HG02588 (cell line): ENCODE data around the gene RAD23B.
A peak's percentile ranks its signal among the peaks of the same experiment; 100 is the strongest.

Source experiments
- ATAC-seq: cut with Tn5 transposase; IDR thresholded peaks from one replicate; pipeline ENCODE4 v1.9.1; 2021; ENCODE audit warnings: mild to moderate bottlenecking, moderate library complexity; ENCODE audit not compliant: unreplicated experiment

The RAD23B gene

DNA sequence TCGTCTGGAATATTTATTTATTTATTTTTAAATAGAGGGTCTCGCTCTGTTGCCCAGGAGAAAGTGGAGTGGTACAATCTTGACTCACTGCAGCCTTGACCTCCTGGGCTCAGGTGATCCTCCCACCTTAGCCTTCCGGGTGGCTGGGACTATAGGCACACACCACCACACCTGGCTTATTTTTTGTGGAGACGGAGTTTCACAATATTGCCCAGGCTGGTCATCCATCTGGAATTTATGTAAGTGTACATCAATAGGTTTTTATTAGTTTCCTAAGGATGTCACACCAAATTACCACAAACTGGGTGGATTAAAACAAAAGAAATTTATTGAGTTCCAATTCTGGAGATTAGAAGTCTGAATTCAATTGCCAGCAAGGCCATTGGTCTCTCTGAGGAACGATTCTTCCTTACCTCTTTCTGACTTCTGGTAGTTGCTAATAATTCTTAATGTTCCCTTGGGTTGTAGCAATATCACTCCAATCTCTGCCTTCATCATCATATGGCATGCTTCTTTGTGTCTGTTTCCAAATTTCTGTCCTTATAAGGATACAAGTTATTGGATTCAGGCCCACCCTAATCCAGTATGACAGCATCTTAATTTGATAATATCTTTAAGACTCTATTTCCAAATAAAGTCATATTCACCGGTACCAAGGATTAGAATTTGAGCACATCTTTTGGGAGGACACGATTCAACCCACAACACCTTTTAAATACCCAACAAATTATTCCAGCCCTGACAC, 16.3 kb upstream of the RAD23B start:
- ATAC-seq = no peak

DNA sequence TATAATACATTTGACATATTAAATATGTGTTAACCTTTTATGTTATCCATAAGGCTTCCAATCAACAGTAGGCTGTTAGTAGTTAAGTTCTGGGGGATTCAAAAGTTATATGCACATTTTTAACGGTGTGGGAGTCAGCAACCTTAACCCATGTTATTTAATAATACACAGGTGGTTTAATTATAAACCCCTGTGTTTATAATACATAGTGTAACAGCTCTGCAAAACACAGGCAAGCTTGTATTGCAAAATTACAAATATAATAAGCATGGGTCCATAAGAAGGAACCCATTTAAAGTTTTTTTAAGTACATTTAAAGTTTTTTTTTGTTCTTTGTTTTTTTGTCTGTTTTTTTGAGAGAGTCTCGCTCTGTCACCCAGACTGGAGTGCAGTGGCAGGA, 14.5 kb upstream of the RAD23B start:
- ATAC-seq = no peak

DNA sequence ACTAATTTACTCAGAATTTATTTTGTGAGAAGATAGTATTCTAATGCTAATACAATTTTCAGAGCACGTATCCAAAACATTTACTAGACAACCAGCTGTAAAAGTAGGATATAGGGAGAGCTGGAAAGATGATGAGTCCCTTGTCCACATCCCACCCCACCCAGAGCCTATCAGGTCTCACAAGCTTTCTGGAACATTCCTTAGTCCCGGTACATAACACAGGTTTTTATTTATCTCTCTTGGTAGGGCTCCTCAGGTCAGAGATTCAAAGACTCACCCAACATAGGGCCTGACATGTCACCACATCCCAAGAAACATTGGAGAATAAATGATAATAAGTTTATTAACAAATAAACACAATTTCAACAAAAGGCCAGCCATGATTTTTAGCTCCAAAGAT, 13.8 kb upstream of the RAD23B start:
- no peak for ATAC-seq

DNA sequence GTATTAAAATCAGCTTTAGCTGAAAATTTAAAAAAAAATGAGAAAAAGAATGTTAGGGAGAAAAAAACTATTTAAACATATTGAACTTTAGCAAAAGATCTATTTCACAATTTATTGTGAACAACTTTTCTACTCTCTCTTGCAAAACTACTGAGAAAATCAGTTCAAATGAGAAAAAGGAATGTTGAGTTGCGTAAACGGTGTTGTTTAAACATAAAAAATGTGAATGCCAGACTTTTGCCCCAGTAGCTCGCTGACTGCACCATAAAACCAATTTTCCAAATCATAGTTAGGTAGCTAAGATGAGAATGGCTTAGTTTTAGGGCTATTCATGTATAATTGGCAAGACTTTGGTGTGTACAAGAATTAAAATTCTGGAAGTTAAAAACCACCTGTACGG, 13.4 kb upstream of the RAD23B start:
- ATAC-seq = no peak

DNA sequence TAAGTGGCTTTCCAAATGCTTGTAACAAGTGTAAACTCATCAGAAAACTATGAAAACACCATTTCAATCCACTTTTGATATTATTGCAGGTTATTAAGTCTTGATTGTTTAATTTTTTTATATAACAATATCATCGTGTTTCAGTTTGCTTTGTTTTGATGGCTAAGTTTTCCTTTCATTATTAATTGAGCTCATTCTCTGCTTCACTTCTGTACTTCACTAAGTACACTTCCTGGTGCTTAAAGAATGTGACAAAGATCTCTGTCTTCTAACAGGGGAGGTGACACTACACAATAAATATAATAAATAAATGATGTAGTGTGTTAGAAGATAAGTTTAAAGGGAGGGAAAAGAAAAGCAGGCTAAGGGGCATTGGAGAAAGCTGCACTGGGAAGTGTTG, 13.0 kb upstream of the RAD23B start:
- ATAC-seq = no peak

DNA sequence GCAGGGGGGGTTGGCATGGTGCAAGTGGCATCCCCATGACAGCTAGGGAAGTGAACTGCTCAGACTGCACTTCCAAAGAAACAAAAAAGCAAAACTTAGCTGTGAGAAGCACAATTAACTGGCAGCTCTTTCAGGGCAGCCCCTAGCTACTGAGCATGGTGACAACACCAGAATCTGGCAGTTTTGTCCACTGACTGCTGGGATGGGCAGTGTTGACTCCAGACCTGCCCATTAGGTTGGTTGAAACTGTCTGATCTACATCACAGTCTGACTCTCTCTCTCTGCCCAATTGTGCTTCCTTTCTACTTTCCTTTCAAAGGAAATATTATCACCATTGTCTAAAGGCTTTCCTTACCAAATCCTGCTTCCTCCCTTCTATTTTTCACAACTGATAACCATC, 12.5 kb upstream of the RAD23B start:
- ATAC-seq = no peak

DNA sequence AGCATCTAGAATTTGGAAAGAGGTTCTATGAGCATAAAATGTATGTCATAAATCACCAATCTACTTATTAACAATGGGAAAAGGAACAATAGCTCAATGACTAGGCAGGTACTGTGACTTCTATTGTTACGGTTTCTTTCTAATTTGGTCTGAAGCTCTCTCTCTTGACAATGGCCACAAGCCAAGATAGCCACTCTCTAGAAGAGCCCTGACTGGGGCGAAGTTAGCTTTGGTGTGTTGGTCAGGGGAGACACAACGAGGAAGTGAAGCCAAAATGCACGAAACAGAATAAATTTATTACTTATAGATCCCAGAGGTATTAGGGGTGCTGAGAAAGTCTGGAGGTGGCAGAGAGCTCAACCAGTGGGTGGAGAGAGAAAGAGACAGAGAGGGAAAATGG, 9.4 kb upstream of the RAD23B start:
- no peak for ATAC-seq

DNA sequence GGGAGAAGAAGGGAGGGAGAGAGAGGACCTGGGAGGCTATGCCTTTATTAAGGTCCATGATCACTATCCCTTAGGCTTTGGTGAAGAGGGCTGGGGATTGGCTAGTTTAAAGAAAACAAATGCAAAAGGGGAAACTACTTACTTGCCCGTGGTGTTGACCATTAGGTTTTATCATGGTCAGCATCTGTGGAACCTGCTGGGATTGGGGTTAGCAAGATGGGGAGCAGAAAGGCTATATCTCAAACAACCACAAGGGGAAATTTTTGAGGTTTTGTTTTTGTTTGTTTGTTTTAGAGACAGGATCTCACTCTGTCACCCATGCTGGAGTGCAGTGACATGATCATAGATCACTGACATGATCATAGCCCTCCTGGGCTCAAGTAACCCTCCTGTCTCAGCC, 9.0 kb upstream of the RAD23B start:
- ATAC-seq = no peak

DNA sequence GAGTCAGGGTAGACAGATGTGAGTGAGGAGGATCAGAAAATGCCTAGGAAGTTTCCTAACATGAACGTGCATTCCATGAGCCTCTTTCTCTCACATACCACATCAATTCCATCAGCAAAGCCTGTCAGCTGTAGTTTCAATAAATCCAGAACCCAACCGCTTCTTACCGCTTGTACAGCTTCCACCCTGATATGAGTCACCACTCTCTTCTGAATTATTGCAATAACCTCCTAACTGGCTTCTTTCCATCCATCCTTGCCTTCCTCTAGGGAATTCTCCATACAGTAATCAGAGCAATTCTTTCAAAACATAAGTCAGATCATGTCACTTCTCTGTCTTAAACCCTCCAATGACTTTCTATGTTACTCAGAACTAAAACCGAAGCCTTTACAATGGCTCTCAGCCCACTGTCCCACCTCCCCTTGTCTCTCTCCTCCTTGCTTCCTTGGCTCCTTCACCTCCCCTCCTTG, 8.1 kb upstream of the RAD23B start:
- ATAC-seq = no peak

DNA sequence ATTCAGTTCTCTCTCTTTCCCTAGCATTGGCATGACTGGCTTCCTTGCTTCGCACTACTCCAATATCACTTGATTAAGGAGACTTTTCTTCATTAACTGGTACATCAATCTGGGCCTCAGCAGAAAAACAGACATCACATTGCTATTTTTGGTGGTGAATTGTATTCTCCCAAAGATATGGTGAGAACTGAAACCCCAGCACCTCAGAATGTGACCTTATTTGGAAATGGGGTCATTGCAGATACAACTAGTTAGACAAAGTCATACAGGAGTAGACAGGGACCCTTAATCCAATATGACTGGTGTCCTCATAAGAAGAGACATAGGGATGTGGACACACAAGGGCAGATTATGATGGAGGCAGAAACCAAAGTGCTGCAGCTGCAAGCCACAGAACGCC, 7.5 kb upstream of the RAD23B start:
- ATAC-seq = no peak

DNA sequence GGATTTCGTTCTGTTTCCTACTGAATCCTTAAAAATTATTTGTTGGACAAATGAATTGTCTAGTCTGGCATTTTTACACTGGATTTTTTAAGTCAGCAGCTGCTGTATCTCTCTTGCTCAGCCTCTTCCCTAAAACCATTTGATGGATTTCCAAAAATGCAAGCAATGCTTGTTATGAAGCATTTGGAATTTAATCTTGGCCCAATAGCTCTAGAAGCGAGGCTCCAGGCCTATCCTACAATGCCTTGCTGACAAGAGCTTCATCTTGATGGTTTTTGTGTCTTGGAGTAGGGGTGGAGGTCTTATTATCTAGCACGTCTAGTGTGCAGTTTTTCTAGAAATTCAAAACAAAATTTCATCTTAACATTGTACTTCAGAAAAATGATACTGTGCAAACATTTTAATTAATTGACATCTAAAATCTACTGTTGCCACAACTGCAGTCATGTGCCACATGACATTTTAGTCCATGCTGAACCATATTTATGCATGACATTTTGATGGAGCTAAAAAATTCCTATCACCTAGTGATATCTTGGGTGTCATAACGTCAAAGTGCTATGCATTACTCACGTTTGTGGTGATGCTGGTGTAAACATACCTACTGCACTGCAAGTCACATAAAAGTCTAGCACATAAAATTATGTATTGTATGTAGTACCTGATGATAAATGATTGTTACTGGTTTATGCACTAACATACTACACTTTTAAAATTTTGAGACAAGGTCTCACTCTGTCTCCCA, 5.9 kb upstream of the RAD23B start:
- no peak for ATAC-seq

DNA sequence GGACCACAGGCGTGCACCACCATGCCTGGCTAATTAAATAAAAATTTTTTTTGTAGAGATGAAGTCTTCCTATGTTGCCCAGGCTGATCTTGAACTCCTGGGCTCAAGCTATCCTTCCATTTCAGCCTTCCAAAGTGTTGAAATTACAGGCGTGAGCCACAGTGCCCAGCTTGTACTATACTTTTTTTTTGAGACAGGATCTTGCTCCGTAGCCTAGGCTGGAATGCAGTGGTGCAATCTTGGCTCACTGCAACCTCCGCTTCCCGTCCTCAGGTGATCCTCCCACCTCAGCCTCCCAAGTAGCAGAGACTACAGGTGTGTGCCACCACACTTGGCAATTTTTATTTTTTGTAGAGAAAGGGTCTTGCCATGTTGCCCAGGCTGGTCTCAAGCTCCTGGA, 5.3 kb upstream of the RAD23B start:
- ATAC-seq = no peak

DNA sequence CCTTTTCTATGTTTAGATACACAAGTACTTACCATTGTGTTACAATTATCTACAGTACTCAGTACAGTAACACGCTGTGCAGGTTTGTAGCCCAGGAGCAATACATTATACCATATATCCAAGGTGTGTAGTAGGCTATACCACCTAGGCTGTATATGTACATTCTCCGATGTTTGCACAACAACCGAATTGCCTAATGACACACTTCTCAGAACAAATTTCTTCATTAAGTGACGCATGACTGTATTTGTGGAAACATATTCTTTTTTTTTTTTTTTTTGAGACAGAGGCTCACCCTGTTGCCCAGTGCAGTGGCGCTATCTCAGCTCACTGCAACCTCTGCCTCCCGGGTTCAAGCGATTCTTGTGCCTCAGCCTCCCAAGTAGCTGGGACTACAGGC, 4.0 kb upstream of the RAD23B start:
- ATAC-seq = no peak

DNA sequence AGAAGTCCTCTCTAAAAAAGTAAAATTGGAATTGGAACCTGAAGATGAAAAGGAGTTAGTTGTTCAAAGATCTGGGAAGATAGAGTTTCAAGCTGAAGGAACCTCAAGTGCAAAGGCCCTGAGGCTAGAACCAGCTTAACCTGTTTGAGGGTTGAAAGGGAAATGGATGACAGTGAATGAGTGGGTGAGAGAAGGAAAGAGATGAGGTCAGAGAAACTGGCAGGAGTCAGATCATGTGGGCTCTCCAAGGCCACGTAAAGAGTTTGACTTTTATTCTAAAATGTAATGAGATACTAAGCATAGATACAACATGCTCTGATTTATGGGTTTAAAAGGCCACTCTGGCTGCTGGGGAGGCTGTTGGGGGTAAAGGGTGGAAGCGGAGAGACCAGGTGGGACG, 2.5 kb upstream of the RAD23B start:
- ATAC-seq = no peak

DNA sequence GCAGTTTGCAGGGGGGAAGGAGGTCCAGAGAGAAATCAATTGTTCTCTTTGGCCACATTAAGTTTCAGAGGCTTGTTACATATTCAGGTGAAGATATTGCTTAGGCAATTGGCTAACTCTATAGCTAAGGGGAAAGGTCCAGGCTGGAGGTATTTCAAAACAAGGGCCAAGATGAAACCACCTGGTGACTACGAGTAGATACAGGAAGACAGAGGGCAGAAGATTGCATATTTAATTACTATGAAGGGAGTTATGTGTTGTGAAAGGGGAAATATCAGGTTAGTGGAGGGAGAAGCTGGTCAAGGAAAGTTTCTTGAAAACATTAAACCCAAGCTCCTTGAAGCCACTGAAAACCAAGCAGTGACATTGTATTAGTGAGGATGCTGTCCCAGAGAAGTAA, 1.9 kb upstream of the RAD23B start:
- ATAC-seq = no peak

DNA sequence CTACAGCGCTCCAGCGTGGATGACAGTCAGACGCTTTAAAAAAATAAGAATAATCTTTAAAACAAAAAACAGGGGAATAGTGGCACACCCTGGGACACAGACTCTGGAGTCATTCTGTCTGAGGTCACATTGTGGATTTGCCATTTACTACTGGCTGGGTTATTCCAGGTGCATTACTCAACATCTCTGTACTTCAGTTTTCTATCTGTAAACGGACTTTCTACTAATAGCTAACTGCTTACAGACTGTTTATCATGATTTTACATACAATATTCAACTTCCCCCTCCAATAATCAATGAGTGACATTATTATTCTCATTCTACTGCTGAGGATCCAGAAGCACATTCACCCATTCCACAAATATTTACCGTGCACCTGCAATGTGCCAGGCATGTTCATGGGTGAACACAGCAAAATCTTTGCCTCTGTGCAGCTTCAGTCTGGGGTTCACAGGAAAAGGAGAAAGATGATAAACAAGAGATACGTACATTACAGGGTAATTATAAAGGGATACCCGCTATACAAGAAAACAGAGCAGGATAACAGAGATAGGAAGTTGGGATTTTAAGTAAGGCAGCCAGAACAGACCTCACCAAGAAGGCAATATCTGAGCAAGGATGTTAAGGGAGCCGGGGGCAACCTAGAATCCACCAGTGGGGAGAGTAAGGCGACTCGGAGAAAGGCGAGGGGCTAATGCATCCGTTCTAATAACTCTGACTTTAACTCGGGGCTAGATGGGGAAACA, 984 bp upstream of the RAD23B start:
- ATAC-seq = peak; percentile 1

DNA sequence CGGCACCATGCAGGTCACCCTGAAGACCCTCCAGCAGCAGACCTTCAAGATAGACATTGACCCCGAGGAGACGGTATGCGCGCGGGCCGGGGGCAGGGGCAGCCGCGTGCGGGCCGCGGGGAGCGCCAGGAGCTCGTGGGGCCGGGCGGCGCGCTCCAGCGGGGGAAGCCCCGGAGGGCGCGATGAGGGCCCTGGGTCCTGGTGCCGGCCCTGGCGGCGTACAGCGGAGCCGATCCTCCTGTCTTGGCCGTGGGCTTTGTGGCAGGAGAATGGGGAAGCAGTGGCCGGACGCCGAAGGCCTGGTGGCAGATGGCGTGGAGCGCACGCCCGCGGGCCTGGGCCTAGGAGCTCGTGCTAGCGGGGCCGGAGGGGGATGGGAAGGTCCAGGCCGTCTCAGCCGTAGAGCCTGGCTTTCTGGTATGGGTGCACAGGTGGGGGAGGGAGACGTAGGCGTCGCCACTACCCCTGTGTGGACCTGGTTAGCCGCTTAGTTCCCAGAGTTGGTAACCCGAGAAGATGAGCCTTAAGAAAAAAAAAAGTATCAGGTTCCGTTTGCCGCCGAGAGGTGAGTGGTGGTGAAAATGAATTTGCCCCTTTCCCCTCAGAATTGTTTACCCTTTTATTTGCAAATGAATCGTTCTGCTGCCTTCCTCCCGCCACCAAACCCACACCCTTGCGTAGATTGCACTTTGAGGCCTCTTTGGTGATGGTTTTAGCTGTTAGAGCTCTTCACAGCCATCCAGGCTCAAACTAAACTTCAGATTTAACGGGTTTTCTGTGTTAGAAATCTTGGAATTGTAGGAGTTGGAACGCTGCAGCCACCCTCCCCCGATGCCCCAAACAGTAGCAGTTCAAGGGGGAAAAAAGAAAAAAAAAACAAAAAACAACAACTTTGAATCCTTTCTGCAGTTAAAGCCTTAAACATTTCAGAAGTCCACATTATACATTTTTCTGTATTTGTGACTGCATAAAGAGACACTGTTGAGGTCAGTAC, 841 bp downstream of the RAD23B start:
- peak; percentile 45 for ATAC-seq

DNA sequence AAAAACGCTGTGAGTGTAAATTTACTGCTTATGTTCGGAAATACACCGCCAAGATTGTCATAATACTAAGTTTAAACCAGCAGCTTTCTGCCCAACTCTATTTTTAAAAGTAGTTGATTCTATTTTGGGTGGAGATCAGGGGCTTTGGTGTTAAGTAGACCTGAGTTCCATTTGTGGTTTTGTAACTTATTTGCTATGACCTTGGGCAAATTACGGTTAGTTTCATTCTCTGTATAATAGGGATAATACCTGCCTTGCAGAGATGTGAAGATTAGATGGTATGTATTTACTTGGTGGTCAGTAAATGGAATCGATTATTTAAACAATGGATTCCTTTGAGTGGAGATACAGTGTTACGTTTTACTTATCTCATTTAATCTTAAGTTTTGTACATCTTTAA, 1.6 kb downstream of the RAD23B start:
- no peak for ATAC-seq

DNA sequence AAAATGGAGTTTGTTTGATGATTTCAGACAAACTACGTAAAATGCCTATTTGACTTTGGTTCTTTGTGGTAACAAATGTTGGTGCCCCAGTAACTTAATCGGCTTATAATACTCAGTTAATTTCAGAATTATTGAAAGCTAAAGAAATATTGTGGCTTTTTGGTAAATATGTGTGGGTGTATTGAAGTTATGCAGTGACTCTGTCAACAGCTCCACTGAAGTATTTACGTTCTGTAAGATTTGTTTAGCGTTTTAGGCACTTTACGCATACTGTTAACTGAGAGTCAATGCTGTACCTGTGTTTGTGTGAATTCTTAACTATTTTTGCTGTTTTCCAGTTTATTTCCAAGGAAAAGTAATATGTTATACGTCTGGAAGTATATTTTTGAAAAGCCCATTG, 2.2 kb downstream of the RAD23B start:
- no peak for ATAC-seq

DNA sequence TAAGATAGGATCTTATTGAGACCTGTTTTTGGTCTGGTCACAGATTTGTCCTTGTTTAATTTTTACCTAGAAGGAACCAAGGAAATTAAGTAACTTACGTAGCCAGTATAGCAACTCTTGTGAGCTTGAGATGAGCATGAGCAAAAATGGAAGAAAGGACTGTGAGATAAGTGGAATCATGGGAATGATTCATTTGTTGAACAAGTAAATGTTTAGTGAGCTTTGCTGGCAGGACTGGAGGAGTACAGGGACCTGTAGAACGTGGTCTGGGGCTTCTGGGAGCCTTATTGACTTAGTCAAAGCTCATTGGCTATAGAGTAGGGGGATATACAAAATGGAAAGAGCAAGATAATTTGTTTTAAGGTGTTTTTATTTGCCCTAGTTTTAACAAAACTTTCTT, 3.0 kb downstream of the RAD23B start:
- ATAC-seq = no peak

DNA sequence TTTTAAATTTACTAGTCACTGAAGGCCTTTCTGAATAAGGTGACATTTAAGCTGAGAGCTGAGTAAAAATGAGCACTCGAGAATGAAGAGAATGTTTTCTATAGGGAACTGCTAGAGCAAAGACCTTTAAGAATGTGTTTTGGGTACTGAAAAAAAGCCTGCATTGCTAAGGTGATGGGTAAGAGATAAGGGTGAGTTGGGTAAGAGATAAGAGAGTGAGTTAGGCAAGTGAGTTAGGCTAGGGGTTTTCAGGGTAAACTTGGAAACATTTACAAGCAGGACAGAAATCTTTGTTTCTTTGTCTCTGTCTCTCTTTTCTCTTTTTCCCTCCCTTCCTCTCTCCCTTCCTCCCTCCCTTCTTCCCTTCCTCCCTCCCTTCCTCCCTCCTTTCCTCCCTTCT, 5.6 kb downstream of the RAD23B start:
- ATAC-seq = no peak
